Suppressor macrophage treated with lipopolysaccharide for 4 hours (primary cell): ENCODE data around the gene LNX1.
"Not testable (repeated sequence)": the region's sequence is repeated elsewhere in the genome, so short reads cannot be mapped to it uniquely, and the experiment has no call there.

Experiments
- DNase-seq: peaks from one replicate; pipeline ENCODE4 v3.0.0-alpha.2; 2020

LNX1 gene

DNA sequence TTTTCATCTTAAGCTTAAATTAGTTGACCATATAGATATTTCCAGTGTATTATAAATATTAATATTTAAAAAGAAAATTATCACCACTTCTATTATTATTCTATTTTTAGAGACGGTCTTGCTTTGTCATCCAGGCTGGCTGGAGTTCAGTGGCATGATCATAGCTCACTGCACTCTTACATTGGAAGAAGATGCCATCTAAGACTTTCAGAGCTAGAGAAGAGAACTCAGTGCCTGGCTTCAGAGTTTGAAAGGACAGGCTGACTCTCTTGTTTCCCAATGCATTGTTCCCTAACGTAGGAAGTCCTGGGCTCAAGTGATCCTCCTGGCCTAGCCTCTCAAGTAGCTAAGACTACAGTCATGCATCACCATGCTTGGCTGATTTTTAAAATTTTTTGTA is 137.9 kb downstream of the LNX1 start:
- no peak for DNase-seq

DNA sequence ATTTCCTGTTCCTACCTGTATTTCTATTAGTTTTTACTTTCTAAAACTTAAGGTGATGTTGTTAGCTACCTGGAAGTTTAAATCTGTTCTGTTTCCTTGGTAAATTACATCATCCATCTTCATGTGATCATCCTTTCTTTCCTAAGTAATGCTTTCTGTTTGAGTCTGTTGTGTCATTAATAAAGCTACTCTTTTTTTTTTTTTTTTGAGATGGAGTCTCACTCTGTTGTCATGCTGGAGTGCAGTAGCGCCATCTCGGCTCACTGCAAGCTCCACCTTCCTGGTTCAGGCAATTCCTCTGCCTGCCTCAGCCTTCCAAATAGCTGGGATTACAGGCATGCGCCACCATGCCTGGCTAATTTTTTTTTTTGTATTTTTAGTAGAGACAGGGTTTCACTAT is 140.5 kb downstream of the LNX1 start:
- DNase-seq, result peak; percentile 5

DNA sequence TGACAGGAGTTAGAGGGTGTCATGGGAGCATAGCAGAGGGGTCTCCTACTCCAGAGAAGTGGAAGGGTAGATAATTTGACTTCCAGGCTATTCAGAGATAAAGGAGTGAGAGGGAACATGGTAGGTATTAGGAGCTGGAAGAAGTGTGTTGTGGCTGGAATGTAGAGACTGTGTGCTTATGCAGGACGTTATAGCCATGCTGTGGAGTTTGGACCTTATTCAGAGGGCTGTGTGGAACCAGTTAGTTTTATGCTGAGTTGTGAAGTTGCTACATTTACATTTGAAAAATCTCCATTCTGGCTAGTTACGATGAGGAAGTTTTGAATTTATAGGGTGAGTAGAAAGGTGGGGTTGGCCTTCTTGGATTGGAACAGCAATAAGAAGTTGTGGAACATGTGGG is 146.3 kb downstream of the LNX1 start:
- no peak for DNase-seq

DNA sequence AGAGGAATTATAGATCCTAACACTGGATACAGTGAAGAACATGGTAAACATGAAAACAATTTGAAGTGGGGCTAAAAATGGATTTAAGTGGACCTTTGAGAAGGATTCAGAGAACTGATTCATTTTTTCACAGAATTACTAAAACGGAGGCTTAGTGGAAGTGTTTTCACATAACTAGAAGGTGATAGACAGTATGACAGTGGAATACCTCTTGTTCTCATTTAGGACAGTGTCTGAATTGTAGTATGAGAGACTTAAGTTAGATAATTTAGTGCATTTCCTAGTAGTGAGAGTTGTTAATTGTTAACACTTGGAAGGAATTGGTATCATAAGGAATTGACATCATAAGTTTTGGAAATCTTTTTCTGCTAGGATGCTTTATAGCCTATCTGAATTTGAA is 149.7 kb downstream of the LNX1 start:
- no peak for DNase-seq

DNA sequence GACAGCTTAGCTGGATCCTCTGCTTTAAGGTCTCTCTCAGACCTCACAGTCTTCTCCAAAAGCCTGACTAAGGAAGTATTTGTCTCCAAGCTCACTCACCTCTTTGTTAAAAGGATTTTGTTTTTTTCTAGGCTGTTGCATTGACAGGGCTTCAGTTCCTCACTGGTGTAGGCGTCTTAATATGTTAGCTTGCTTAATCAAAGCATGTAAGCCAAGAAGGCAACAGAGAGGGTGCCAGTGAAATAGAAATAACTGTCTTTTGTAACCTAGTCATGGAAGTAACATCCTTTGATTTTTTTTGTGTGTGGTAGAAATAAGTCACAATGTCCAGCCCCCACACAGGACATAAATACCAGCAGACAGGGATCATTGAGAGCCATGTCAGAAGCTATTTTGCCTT is 155.0 kb downstream of the LNX1 start:
- DNase-seq, result no peak

DNA sequence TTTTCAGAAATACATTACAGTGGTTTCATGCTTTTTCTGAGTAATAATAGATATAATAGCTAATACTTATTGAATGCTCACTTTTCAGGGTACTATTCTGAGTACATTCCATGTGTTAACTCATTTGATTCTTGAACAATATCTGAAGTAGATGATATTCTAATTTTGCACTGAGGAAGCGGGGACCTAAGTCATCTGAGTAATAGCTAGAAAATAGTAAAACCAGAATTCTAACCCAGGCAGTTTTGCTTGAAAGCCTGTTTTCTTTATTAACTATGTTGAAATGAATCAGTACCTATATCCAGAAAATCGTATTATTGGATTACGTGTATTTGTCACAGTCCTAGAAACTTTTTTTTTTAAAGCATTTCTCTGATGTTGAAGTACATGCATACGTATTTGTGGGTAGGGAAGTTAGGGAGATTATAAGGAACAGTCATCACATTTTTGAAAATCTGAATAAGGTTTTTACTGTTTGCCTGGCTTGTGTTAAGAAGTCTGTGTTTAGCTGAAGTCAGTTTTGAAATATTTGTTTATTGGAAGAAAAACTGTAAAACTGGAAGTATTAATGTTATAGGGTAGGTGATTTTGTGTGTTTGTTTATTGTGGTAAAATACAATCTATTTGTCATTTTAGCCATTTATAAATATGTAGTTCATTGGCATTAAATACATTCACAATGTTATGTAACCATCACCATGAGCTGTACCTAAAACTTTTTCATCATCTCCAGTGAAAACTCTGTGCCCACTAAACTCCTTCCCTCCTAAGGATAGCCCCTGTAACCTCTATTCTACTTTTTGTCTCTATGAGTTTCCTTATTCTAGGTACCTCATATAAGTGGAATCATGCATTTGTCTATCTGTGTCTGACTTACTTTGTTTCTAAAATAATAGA is 158.5 kb downstream of the LNX1 start:
- no peak for DNase-seq

DNA sequence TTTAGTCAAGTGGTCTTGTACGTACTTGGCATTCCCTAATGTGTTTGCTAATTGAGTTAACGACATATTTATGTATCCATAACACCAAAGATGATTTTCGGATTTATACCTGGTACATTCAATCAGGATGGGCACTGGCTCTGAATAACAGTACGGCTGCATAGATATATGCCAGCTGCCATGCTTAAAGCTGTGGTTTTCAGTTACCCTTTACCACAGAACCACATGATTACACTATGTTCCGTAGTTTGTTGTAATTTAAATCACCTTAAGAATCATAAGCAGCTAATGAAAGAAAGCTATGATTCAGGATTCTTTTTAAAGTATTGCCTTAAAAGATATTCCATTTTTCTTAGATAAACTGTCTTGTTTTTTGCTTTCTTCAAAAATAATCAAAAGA is 160.2 kb downstream of the LNX1 start:
- DNase-seq, result no peak

DNA sequence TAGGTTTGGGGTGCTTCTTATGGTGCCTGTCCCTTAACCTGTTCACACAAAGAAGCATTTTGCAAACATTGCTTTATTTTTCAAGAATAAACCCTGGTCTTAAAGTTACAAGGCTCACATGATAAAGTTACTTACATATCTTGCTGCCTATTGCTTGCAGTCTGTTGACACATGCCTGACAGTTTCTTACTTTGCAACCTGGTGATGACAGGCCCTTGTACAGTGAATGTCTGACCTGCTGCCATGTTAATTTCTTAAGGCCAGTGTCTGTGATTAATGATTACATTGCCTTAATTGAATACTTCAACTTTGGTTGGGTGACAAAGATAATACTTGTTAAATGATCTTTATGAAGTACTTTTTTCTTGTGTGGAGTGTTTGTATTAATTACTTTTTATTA is 163.9 kb downstream of the LNX1 start:
- DNase-seq, result no peak

DNA sequence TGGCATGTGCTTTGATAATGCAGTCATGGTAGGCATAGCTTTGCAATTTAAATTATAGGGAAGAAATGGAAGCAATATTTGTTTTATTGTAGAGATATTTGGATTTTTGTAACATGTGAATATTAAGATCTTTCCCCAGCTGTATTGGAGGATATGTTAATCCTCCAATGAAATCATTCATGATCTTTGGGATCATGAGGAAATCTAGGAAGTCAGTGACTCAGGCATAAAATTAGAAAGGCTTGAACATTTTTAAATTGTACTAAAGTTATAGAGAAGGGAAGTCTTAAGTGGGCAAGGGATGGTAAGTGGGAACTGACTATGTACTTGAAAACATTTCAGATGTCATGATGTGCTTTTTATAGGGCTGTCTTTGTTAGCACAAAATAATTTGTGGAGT is 167.0 kb downstream of the LNX1 start:
- DNase-seq, result no peak

DNA sequence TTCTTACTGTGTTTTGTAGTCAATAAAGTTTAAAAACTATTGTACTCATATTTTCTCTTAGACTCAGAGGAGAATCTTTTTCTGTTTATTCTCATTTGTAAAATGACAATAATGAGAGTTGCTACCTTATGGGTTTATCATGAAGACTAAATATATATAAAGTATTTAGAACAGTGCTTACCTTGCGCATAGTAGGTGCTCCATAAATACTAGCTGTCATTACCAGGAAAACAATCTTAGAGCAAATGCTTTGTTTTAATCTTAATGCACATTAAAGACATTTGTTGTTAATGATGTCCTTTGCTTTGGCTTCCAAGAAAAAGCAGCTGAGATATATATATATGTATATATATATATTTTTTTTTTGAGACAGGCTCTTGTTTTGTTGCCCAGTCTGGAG is 168.9 kb downstream of the LNX1 start:
- no peak for DNase-seq

DNA sequence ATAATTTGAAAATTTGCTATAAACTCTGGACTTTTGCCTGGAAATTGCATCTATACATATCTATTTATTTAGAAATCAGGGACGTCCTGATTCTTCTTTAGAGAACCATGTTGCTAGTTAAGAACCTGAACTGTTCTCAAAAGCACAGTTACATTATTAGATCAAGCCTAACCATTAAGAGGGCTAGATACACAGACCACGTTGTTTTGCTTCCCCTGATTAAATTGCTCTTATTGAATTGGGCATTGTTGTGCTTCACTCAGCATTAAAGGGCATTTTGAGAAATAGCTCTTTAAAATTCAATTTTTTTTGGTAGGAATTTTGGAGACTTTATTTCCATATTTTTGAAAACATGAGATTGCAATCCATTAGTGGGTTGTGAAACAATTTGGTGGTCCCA is 169.5 kb downstream of the LNX1 start:
- DNase-seq, result no peak

DNA sequence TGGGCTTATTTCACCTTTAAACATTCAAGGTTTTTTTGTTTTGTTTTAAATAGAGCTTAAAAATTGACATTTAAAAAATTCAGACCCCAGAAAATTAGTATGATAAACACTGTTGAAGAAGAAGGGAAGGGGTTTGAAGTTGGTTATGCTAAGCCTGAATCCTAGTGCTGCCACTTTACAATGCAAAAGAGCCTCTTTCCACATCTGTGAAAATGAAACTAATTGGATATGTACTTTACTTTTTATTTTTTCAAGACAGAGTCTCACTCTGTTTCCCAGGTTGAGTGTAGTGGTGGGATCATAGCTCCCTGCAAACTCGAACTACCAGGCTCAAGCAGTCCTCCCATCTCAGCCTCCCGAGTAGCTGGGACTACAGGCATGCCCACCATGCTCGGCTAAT is 172.1 kb downstream of the LNX1 start:
- DNase-seq, result no peak

DNA sequence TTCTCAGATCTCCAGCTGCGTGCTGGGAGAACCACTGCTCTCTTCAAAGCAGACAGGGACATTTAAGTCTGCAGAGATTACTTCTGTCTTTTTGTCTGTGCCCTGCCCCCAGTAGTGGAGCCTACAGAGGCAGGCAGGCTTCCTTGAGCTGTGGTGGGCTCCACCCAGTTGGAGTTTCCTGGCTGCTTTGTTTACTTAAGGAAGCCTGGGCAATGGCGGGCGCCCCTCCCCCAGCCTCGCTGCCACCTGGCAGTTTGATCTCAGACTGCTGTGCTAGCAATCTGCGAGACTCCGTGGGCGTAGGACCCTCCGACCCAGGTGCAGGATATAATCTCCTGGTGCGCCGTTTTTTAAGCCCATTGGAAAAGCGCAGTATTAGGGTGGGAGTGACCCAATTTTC is 181.8 kb downstream of the LNX1 start:
- DNase-seq, result not testable (repeated sequence)
